AG04450 (cell line): ENCODE results near the gene MTHFD2L. TPM values are rescaled to one million over a fixed set of nuclear protein-coding genes. Genes with fewer than 3 reads are reported as not detected.

Source experiments
- CTCF ChIA-PET: fragments of 300-600, 350-600 bp; formaldehyde crosslinking; extraction: SDS; loops from one replicate; lab custom pipeline; 2022; ENCODE audit warnings: antibody characterized with exemption, inconsistent platforms; lab: Charles Lee
- POLR2A ChIA-PET: fragments of 350-600 bp; formaldehyde crosslinking; extraction: SDS; loops from one replicate; lab custom pipeline; 2021; ENCODE audit warnings: antibody characterized with exemption, inconsistent platforms; lab: Yijun Ruan, JAX
- DNase-seq: peaks from one replicate; pipeline ENCODE4 v3.0.0-alpha.2; 2011; ENCODE audit warnings: low read depth, low spot score
- H3K27ac ChIP-seq: one replicate; pipeline ENCODE4 v1.5.1; 2012; ENCODE audit warnings: low read depth, low read length, control low read depth
- H3K27me3 ChIP-seq: one replicate; pipeline ENCODE4 v1.6.0; 2012; ENCODE audit warnings: low read length; ENCODE audit not compliant: control insufficient read depth, insufficient read depth
- H3K4me3 ChIP-seq: 2 replicates; pipeline ENCODE4 v1.5.1; 2011; ENCODE audit warnings: mild to moderate bottlenecking, low read depth, low read length, control low read depth
- H3K9me3 ChIP-seq: 2 replicates; pipeline ENCODE4 v1.5.1; 2012; ENCODE audit warnings: low read length; ENCODE audit not compliant: control insufficient read depth, insufficient read depth
- polyA plus RNA-seq: library from polyadenylated mRNA; depleted of rRNA; stranded (reverse); fragments of >200 nt; gene quantifications from 2 replicates; pipeline ENCODE4 v1.2.3, GENCODE V29; 2011
- TF ChIP-seq, protein P1 (sequence below): IDR thresholded peaks from 2 replicates; pipeline ENCODE4 v1.5.1; 2011; ENCODE audit warnings: low read depth, low read length, control low read depth, inconsistent platforms

The MTHFD2L gene
- polyA plus RNA-seq, 1 experiment, result 6.2 TPM

DNA sequence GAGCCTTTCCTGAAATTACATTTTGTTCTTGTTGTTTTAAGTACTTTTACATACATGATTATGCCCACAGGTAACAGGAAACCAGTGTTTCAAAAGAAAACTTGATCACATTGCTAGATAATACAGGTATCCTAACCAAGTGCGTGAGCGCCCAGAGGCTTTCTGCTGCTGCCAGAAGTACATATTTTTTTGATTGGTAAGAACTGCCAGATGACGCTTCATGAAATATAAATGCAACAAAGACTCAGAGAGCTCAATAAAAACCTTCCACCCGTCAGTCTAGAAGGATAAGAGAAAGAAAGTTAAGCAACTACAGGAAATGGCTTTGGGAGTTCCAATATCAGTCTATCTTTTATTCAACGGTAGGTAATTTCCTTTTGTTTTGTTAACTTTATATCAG, 150.3 kb downstream of the MTHFD2L start, which contains the start of gene EPGN:
Gene EPGN, plus strand, starts transcription at position 256 of the 400 bp plus-strand sequence. Its CDS starts 64 bp downstream, at position 320.
- no peaks in the 10 kb centered on the region for H3K27me3 ChIP-seq
- CTCF ChIA-PET, result interaction anchor here (1.0 to 5.2 kb wide), 6 partner anchors 12 to 567 kb away, joined by 4 to 36 read pairs (median 4); no protein-coding TSS in a partner anchor
- POLR2A ChIA-PET, result no interaction called here
- H3K27ac ChIP-seq, result no peak within 1 kb of the TSS
- no peaks in the 10 kb centered on the region for H3K9me3 ChIP-seq
- TF ChIP-seq, protein P1, sequence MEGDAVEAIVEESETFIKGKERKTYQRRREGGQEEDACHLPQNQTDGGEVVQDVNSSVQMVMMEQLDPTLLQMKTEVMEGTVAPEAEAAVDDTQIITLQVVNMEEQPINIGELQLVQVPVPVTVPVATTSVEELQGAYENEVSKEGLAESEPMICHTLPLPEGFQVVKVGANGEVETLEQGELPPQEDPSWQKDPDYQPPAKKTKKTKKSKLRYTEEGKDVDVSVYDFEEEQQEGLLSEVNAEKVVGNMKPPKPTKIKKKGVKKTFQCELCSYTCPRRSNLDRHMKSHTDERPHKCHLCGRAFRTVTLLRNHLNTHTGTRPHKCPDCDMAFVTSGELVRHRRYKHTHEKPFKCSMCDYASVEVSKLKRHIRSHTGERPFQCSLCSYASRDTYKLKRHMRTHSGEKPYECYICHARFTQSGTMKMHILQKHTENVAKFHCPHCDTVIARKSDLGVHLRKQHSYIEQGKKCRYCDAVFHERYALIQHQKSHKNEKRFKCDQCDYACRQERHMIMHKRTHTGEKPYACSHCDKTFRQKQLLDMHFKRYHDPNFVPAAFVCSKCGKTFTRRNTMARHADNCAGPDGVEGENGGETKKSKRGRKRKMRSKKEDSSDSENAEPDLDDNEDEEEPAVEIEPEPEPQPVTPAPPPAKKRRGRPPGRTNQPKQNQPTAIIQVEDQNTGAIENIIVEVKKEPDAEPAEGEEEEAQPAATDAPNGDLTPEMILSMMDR, result no peak
- no peak within 1 kb of the TSS for H3K4me3 ChIP-seq
- DNase-seq, result no peak

DNA sequence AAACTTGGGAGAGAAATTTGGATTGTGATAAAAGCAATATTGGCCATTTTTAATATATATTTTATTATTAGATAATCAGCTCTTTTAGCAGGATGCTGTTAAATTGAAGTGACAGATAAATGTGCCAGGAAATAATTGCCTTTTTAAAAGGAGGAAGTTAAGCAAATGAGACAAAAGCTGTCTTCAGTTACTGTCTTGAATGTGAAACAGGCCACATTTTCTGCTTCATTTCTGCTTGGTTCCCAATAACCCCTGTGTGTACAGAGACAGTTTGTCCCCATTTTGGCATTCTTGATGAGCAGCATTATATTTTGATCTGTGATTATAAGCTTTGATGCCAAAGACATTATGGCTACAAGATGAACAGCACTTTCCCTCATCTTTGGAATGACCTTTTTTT, 151.3 kb downstream of the MTHFD2L start:
- H3K9me3 ChIP-seq, result no peaks in the 10 kb centered on the region
- TF ChIP-seq, protein P1, result no peak
- H3K4me3 ChIP-seq, result no peak overlapping the region
- POLR2A ChIA-PET, result no interaction called here
- no peaks in the 10 kb centered on the region for H3K27me3 ChIP-seq
- DNase-seq, result no peak
- no peak overlapping the region for H3K27ac ChIP-seq
- CTCF ChIA-PET, result interaction anchor here (0.5 to 5.2 kb wide), 4 partner anchors 11 to 120 kb away, joined by 3 to 36 read pairs (median 7); no protein-coding TSS in a partner anchor

DNA sequence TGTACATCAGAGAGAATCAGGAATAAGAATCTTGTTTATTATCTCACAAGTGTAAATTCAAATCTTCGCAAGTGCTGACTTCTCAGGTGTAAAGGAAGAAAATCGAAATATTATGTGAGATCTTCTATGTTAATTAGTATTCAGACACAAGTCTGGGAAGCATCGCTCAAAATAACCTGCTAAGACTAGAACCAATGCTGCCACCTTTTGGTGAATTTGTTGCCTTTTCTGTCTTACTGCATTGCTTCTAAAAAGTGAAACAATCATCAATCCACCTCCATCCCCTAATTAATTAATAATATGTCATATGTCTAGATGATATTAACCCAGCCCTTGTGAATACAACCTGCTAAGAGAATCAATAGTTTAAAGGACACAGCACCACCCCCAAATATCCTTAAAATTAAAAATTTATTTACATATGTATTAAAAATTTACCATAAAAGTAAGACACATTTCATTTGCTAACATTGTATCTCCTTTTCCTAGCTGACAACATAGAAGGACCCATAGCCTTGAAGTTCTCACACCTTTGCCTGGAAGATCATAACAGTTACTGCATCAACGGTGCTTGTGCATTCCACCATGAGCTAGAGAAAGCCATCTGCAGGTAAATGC, 153.9 kb downstream of the MTHFD2L start:
- POLR2A ChIA-PET, result no interaction called here
- Histone ChIP-seq H3K27me3 (no peaks in the 10 kb centered on the region), H3K27ac (no peak overlapping the region), H3K4me3 (no peak overlapping the region), H3K9me3 (no peaks in the 10 kb centered on the region)
- CTCF ChIA-PET, result interaction anchor here (0.6 to 7.4 kb wide), 8 partner anchors 10 to 128 kb away, joined by 3 to 76 read pairs (median 4); no protein-coding TSS in a partner anchor
- DNase-seq, result peak; percentile 13
- TF ChIP-seq, protein P1, result peak; percentile 72

DNA sequence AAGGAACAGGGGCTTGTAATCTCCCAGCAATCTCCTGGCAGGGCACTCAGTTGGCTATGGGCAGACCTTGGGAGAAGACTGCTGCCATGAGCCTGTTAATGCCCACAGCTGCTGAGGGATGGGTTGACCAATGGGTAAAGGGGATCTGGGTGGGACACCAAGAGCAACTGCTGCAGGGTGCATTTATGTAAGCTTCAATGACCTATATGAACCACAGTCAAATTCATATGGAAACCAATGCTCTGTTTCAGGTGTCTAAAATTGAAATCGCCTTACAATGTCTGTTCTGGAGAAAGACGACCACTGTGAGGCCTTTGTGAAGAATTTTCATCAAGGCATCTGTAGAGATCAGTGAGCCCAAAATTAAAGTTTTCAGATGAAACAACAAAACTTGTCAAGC, 156.4 kb downstream of the MTHFD2L start:
- CTCF ChIA-PET, result interaction anchor here (4.9 to 13.1 kb wide), 3 partner anchors 85 to 359 kb away, joined by 19 to 365 read pairs (median 76); no protein-coding TSS in a partner anchor
- TF ChIP-seq, protein P1, result no peak
- POLR2A ChIA-PET, result no interaction called here
- Histone ChIP-seq H3K9me3 (no peaks in the 10 kb centered on the region), H3K4me3 (no peak overlapping the region), H3K27me3 (no peaks in the 10 kb centered on the region), H3K27ac (no peak overlapping the region)
- DNase-seq, result no peak

DNA sequence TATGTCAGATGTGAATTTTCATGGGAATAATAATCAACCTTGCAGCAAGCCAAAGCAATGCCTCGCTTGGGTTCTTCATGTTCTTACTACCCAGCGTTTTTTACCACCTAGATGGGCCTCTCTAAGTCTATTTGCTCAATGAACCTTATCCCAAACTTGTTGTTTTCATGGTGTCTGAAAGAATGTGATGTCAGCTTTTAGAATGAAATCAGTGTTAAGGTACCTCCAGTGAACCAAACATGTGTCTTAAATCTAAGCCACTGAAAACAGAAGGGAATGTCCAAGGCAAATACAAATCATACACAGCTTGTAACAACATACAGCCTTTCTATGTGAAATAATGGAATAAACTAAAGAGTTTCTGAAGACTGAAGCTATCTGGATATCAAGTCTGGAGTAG, 157.0 kb downstream of the MTHFD2L start:
- no peak for DNase-seq
- ChIA-PET CTCF (interaction anchor here (1.1 to 13.1 kb wide), 4 partner anchors 86 to 359 kb away, joined by 3 to 365 read pairs (median 48); no protein-coding TSS in a partner anchor), POLR2A (no interaction called here)
- no peak overlapping the region for H3K4me3 ChIP-seq
- no peak overlapping the region for H3K27ac ChIP-seq
- TF ChIP-seq, protein P1, result no peak
- H3K27me3 ChIP-seq, result no peaks in the 10 kb centered on the region
- no peaks in the 10 kb centered on the region for H3K9me3 ChIP-seq
